ENCODE data around the gene TRIM50.
"Not testable (repeated sequence)": the region's sequence is repeated elsewhere in the genome, so short reads cannot be mapped to it uniquely, and the experiment has no call there.

GRCh38 chr7:73297235-73297634, 30.6 kb downstream of the TRIM50 start:
- not testable (repeated sequence) for TF ChIP-seq CTCF (conservative IDR thresholded peaks at IDR 0.05; ENCODE audit: low read length); EZH2phosphoT487 (IDR thresholded peaks at IDR 0.05; ENCODE audit: borderline replicate concordance)
